ENCODE results near the gene GIMAP6. TPM values are rescaled to one million over a fixed set of nuclear protein-coding genes. Genes with fewer than 3 reads are reported as not detected.

GIMAP6 gene
- total and polyA plus RNA-seq, 2 of the 8 experiments (the other 6 are each of a cell fraction or from before 2014, with no cell fraction given), result not detected

DNA sequence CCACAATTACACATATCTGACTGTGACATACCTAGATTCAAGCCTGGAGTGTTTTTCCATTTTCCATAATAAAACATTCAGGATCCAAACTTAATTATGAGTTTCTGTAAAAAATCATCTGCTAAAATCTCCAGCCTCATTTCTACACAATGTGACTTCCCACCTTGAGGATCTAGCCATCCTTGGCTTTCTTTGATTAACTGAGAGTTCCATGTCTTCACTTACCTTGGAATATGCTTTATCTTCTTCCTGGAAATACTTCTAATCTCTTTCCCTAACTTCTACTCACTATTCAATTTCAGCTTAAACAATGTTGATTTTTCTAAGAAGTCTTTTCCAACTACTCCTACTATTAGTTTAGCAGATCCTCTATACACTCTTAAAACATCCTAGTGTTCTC lies 36.8 kb upstream of the GIMAP6 start:
- no peak overlapping the region for H3K4me3 ChIP-seq (ENCODE audit: extremely low read depth in 1 of 4, insufficient read depth in 2 of 4, low read depth in 3 of 4, low read length in 4 of 4)
- no peaks in the 10 kb centered on the region for H3K79me1 ChIP-seq (ENCODE audit: low read depth, low read length)
- H4K91ac ChIP-seq (replicated peaks; ENCODE audit: insufficient read length, low read length), result no peak overlapping the region
- no peak overlapping the region for H2BK5ac ChIP-seq (ENCODE audit: low read depth, low read length)
- no peak overlapping the region for H3K9ac ChIP-seq (replicated peaks in 1 of 4; ENCODE audit: extremely low read depth in 1 of 4, low read depth in 3 of 4, low read length in 3 of 4)
- H2BK15ac ChIP-seq (ENCODE audit: low read length), result no peak overlapping the region
- H3K79me2 ChIP-seq (ENCODE audit: control insufficient read depth in 1 of 2, insufficient read depth in 2 of 2, low read length in 2 of 2), result no peaks in the 10 kb centered on the region
- TF ChIP-seq, protein P1, sequence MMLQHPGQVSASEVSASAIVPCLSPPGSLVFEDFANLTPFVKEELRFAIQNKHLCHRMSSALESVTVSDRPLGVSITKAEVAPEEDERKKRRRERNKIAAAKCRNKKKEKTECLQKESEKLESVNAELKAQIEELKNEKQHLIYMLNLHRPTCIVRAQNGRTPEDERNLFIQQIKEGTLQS (IDR thresholded peaks at IDR 0.05; ENCODE audit: insufficient read depth, low read depth, low read length), result no peak
- no peak for TF ChIP-seq JUND (IDR thresholded peaks at IDR 0.05; ENCODE audit: low read length)
- no peak for TF ChIP-seq HDAC6 (IDR thresholded peaks at IDR 0.05; ENCODE audit: low read depth, low read length)
- TF ChIP-seq, protein P2, sequence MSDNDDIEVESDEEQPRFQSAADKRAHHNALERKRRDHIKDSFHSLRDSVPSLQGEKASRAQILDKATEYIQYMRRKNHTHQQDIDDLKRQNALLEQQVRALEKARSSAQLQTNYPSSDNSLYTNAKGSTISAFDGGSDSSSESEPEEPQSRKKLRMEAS (IDR thresholded peaks at IDR 0.05), result no peak
- no peak for TF ChIP-seq SIRT6 (IDR thresholded peaks at IDR 0.05; ENCODE audit: low read length)
- no peak for TF ChIP-seq CTBP2 (IDR thresholded peaks at IDR 0.05; ENCODE audit: borderline replicate concordance, insufficient read depth, insufficient read length, low read length)
- no peak for TF ChIP-seq CBX5 (IDR thresholded peaks at IDR 0.05; ENCODE audit: low read depth, low read length)
- no peak for TF ChIP-seq SP4 (IDR thresholded peaks at IDR 0.05; ENCODE audit: low read length)
- no peak for TF ChIP-seq YY1 (IDR thresholded peaks at IDR 0.05; ENCODE audit: low read depth, low read length)
- no peak for TF ChIP-seq RAD21 (IDR thresholded peaks at IDR 0.05 in 1 of 2, conservative IDR thresholded peaks at IDR 0.05 in 1 of 2; ENCODE audit: low read depth in 2 of 2, low read length in 2 of 2)
- no peak for TF ChIP-seq RXRA (IDR thresholded peaks at IDR 0.05; ENCODE audit: insufficient read depth, low read depth, low read length)
- TF ChIP-seq NRF1 (IDR thresholded peaks at IDR 0.05; ENCODE audit: low read depth, low read length), result no peak
- no peak for TF ChIP-seq KDM4A (IDR thresholded peaks at IDR 0.05; ENCODE audit: low read depth, low read length, severe bottlenecking)
- no peak for TF ChIP-seq CBX8 (IDR thresholded peaks at IDR 0.05; ENCODE audit: borderline replicate concordance, low read depth, low read length)
- peaks cover 0 to 3% of the 10 kb centered on the region in 2 experiments; a peak in 1 of 4 replicates for H3K9me3 ChIP-seq (ENCODE audit: insufficient read depth in 2 of 2, low read depth in 1 of 2, low read length in 1 of 2)
- no peak overlapping the region for H2BK12ac ChIP-seq (ENCODE audit: low read depth, low read length)
- H3K4me1 ChIP-seq (replicated peaks in 1 of 4; ENCODE audit: control insufficient read depth in 3 of 4, insufficient read depth in 4 of 4, low read length in 3 of 4), result no peaks in the 10 kb centered on the region
- H3K14ac ChIP-seq (ENCODE audit: insufficient read length), result no peak overlapping the region
- DNase-seq (ENCODE audit: low read depth in 1 of 2, low spot score in 2 of 2), result no peak
- no peak overlapping the region for H2BK20ac ChIP-seq (ENCODE audit: low read length)
- no peak overlapping the region for H2AK5ac ChIP-seq (ENCODE audit: low read depth, low read length)
- no peak for FAIRE-seq
- H2AFZ ChIP-seq (ENCODE audit: low read length), result no peak overlapping the region
- no peak overlapping the region for H4K8ac ChIP-seq (ENCODE audit: extremely low read depth, insufficient read depth, low read length)
- H2BK120ac ChIP-seq (replicated peaks; ENCODE audit: low read depth, low read length), result no peak overlapping the region
- H3K56ac ChIP-seq (replicated peaks; ENCODE audit: insufficient read length, low read depth, low read length), result no peak overlapping the region
- H3K23me2 ChIP-seq (ENCODE audit: low read depth, low read length), result no peaks in the 10 kb centered on the region
- no peak overlapping the region for H3K27ac ChIP-seq (ENCODE audit: low read depth, low read length)
- ChIA-PET CTCF (ENCODE audit: partially characterized antibody) (interaction anchor here (0.8 to 1.2 kb wide), 2 partner anchors 10 to 21 kb away, joined by 3 to 4 read pairs; no protein-coding TSS in a partner anchor), POLR2A (ENCODE audit: partially characterized antibody) (no interaction called here)
- H3K27me3 ChIP-seq (replicated peaks in 1 of 4; ENCODE audit: control insufficient read depth in 3 of 4, extremely low read depth in 1 of 4, insufficient read depth in 3 of 4, low read length in 3 of 4), result no peaks in the 10 kb centered on the region
- no peaks in the 10 kb centered on the region for H3K36me3 ChIP-seq (ENCODE audit: control insufficient read depth in 2 of 4, insufficient read depth in 4 of 4, low read length in 3 of 4)
- no peaks in the 10 kb centered on the region for H4K20me1 ChIP-seq (replicated peaks in 1 of 2; ENCODE audit: control insufficient read depth in 1 of 2, insufficient read depth in 2 of 2, low read length in 2 of 2)
- no peak overlapping the region for H4K5ac ChIP-seq (ENCODE audit: insufficient read length, low read depth, low read length)
- no peak overlapping the region for H3K4ac ChIP-seq (replicated peaks; ENCODE audit: insufficient read length, low read depth, low read length)
- H3K18ac ChIP-seq (ENCODE audit: extremely low read depth, low read length), result no peak overlapping the region
- no peak overlapping the region for H3K4me2 ChIP-seq (ENCODE audit: insufficient read depth in 1 of 2, low read depth in 2 of 2, low read length in 2 of 2)
- H3K23ac ChIP-seq (ENCODE audit: insufficient read length), result no peak overlapping the region

Data from H1 (cell line).